GM12878 (cell line): ENCODE measurements around the gene ZNF367. TPM values are rescaled to one million over a fixed set of nuclear protein-coding genes. Genes with fewer than 3 reads are reported as not detected.

Experiments used
- ATAC-seq: fragments of 200-7000 bp; cut with Tn5 transposase; 3 replicates; pipeline ENCODE4 v1.9.1; 2020; ENCODE audit warnings: mild to moderate bottlenecking, moderate library complexity
- BruUV-seq: library from RNA; stranded (reverse); fragments of 400-500 nt; replicated peaks from 2 replicates; lab custom pipeline; 2021; lab: Mats Ljungman, UMichigan
- CTCF ChIA-PET: fragments of 300-600 bp; sonication (Branson Sonifier 250); formaldehyde crosslinking; extraction: SDS; loops from one replicate; lab custom pipeline; 2021; ENCODE audit warnings: inconsistent platforms; lab: Yijun Ruan, JAX
- POLR2A ChIA-PET: fragments of 350-600 bp; formaldehyde crosslinking; extraction: SDS; loops from one replicate; lab custom pipeline; 2021; ENCODE audit warnings: inconsistent platforms; lab: Charles Lee
- RAD21 ChIA-PET: fragments of 300-600 bp; sonication (Branson Sonifier 250); formaldehyde crosslinking; loops from one replicate; lab custom pipeline; 2023; ENCODE audit warnings: antibody characterized with exemption; ENCODE audit not compliant: unreplicated experiment; lab: Charles Lee
- SMC1A ChIA-PET: fragments of 300-600 bp; sonication (Branson Sonifier 250); formaldehyde crosslinking; loops from one replicate; lab custom pipeline; 2023; ENCODE audit not compliant: unreplicated experiment, uncharacterized antibody; lab: Charles Lee
- DNase-seq: peaks from one replicate; pipeline ENCODE4 v3.0.0-alpha.2; 2011; ENCODE audit warnings: low read depth, low spot score
- FAIRE-seq: peaks from 3 replicates; lab custom pipeline; 2011; peaks lifted over from hg19 to GRCh38; lab: Jason Lieb, UNC
- H2AFZ ChIP-seq: 2 replicates; pipeline ENCODE4 v1.6.0; 2011; ENCODE audit warnings: low read depth, low read length, control low read depth; ENCODE audit not compliant: control insufficient read depth
- H3K27ac ChIP-seq: 2 replicates; pipeline ENCODE4 v1.5.1; 2011; ENCODE audit warnings: control low read depth; ENCODE audit not compliant: control insufficient read depth, insufficient read depth
- H3K27me3 ChIP-seq, 2 experiments: replicated peaks in 1 of 2; 2 replicates each; pipeline versions ENCODE4 v1.6.0 to v1.6.1; 2011; ENCODE audit warnings: low read length in 1 of 2; ENCODE audit not compliant: control insufficient read depth in 2 of 2, insufficient read depth in 2 of 2
- H3K36me3 ChIP-seq, 2 experiments: 2 replicates each; pipeline ENCODE4 v1.5.1; 2011; ENCODE audit warnings: low read length in 1 of 2; ENCODE audit not compliant: control insufficient read depth in 2 of 2, insufficient read depth in 2 of 2
- H3K4me1 ChIP-seq: 2 replicates; pipeline ENCODE4 v1.6.1; 2011; ENCODE audit warnings: mild to moderate bottlenecking, low read length, moderate library complexity, mixed read lengths; ENCODE audit not compliant: control insufficient read depth, insufficient read depth
- H3K4me2 ChIP-seq: 2 replicates; pipeline ENCODE4 v1.6.0; 2011; ENCODE audit warnings: control low read depth; ENCODE audit not compliant: control insufficient read depth, insufficient read depth
- H3K4me3 ChIP-seq: fragments of 200-600 bp; sonication (generic); 2 replicates; pipeline ENCODE4 v1.5.1; 2016
- H3K79me2 ChIP-seq: 2 replicates; pipeline ENCODE4 v1.6.0; 2011; ENCODE audit warnings: low read length; ENCODE audit not compliant: control insufficient read depth, insufficient read depth
- H3K9ac ChIP-seq: 2 replicates; pipeline ENCODE4 v1.8.0; 2011; ENCODE audit warnings: low read length, control low read depth, mixed read lengths; ENCODE audit not compliant: control insufficient read depth, insufficient read depth
- H3K9me3 ChIP-seq: replicated peaks from 3 replicates; pipeline ENCODE4 v1.5.1; 2011; ENCODE audit warnings: mild to moderate bottlenecking, low read length; ENCODE audit not compliant: control insufficient read depth, insufficient read depth
- H4K20me1 ChIP-seq: 2 replicates; pipeline ENCODE4 v1.6.0; 2011; ENCODE audit not compliant: control insufficient read depth, insufficient read depth
- BMI1 ChIP-seq: fragments of 450-650 bp; IDR thresholded peaks from 2 replicates; pipeline ENCODE4 v1.6.1; 2016; ENCODE audit warnings: mild to moderate bottlenecking, moderate library complexity, borderline replicate concordance
- FOXM1 ChIP-seq: IDR thresholded peaks from 2 replicates; pipeline ENCODE4 v1.6.1; 2012; ENCODE audit warnings: low read depth, mild to moderate bottlenecking, inconsistent platforms, low read length, moderate library complexity
- GABPA ChIP-seq: IDR thresholded peaks from 2 replicates; pipeline ENCODE4 v1.6.1; 2014; ENCODE audit warnings: antibody characterized with exemption, low read depth, mild to moderate bottlenecking, inconsistent platforms
- KLF5 ChIP-seq: fragments of 450-650 bp; IDR thresholded peaks from 2 replicates; pipeline ENCODE4 v1.6.1; 2014; ENCODE audit warnings: mild to moderate bottlenecking; ENCODE audit not compliant: partially characterized antibody
- MTA3 ChIP-seq: IDR thresholded peaks from 2 replicates; pipeline ENCODE4 v1.6.1; 2012; ENCODE audit warnings: low read length, inconsistent platforms, borderline replicate concordance
- NR2C1 ChIP-seq: fragments of 450-650 bp; IDR thresholded peaks from 2 replicates; pipeline ENCODE4 v1.6.1; 2017; ENCODE audit warnings: antibody characterized with exemption, mild to moderate bottlenecking, moderate library complexity
- RUNX3 ChIP-seq: IDR thresholded peaks from 2 replicates; pipeline ENCODE4 v1.6.1; 2012; ENCODE audit warnings: low read length, inconsistent platforms
- SMC3 ChIP-seq: IDR thresholded peaks from 2 replicates; pipeline ENCODE4 v1.6.1; 2011; ENCODE audit warnings: low read length, improper control_type of control experiment, borderline replicate concordance
- STAT1 ChIP-seq: fragments of 450-650 bp; conservative IDR thresholded peaks from 2 replicates; pipeline ENCODE4 v1.6.1; 2014; ENCODE audit warnings: antibody characterized with exemption, mild to moderate bottlenecking
- TCF3 ChIP-seq: IDR thresholded peaks from 2 replicates; pipeline ENCODE4 v1.6.1; 2012; ENCODE audit warnings: low read depth, mild to moderate bottlenecking, low read length, borderline replicate concordance; ENCODE audit not compliant: insufficient read depth
- in situ Hi-C: fragments of 300-500 bp; cut with MboI; formaldehyde crosslinking; loops from 9 replicates; pipeline ENCODE4 v1.14.3; 2018; ENCODE audit warnings: mixed read lengths
- intact Hi-C: fragments of 100-400 bp; cut with micrococcal nuclease; formaldehyde crosslinking; loops from one replicate; pipeline ENCODE4 v1.14.2; 2022; ENCODE audit not compliant: unreplicated experiment
- polyA plus RNA-seq, 11 experiments: library from polyadenylated mRNA; depleted of rRNA in 4 of 11; unstranded in 6 of 11; stranded (reverse) in 5 of 11; fragments of >200 nt; fragmentation: Nextera tagmentation in 4 of 11; fragmentation: Illumina TruSeq in 1 of 11; extraction: Ambion mirVana in 4 of 11; extraction: Trizol in 1 of 11; gene quantifications; 1 replicate in 1 of 11; 2 replicates in 10 of 11; pipeline versions ENCODE4 v1.2.1 to v1.2.3, GENCODE V29; 2011 to 2016; ENCODE audit warnings: inconsistent platforms in 2 of 11, missing spikeins in 2 of 11, low read depth in 1 of 11
- total RNA-seq, 4 experiments: library from RNA; depleted of rRNA in 3 of 4; stranded (reverse); fragments of >200 nt in 3 of 4; fragmentation: Illumina TruSeq in 1 of 4; extraction: Trizol in 1 of 4; gene quantifications; 2 replicates each; pipeline versions ENCODE4 v1.2.1 to v1.2.3, GENCODE V29; 2013 to 2021
- TF ChIP-seq, protein P1 (sequence below): fragments of 450-650 bp; conservative IDR thresholded peaks from 2 replicates; pipeline ENCODE4 v1.6.1; 2017; ENCODE audit warnings: mild to moderate bottlenecking, moderate library complexity
- TF ChIP-seq, protein P2 (sequence below): fragments of 150-350 bp; IDR thresholded peaks from 2 replicates; pipeline ENCODE4 v1.6.1; 2016; ENCODE audit warnings: low read depth, low read length
- TF ChIP-seq, protein P3 (sequence below): fragments of 450-650 bp; formaldehyde crosslinking; IDR thresholded peaks from 2 replicates; pipeline ENCODE4 v1.5.0; 2022; ENCODE audit warnings: mild to moderate bottlenecking, missing genetic modification characterization

ZNF367 gene
- total and polyA plus RNA-seq, 10 of the 15 experiments (the other 5 are each of a cell fraction or from before 2014, with no cell fraction given), result 2.9 to 16.3 (median 11.1) TPM

DNA sequence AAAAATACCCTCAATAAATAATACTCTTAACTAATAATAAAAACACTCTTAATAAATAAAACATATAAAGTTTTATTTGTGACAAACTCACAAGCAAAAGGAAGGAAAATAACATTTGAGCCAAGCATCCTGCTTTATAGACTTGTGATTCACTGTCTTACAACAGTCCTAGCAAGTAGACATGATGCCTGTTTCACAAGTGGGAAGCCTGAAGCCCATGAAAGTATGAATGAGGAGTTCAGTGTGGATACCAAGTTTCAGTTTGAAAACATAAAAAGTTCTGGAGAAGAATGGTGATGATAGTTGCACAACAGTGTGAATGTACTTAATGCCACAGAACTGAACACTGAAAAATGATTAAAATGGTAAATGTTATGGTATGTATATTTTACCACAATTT, 42.7 kb upstream of the ZNF367 start:
- DNase-seq (no peak), FAIRE-seq (no peak)
- intact Hi-C loops, result no loop called here
- H3K4me3 ChIP-seq, result no peak overlapping the region
- H3K36me3 ChIP-seq, result no peaks in the 10 kb centered on the region
- no peaks in the 10 kb centered on the region for H4K20me1 ChIP-seq
- H3K4me1 ChIP-seq, result no peaks in the 10 kb centered on the region
- no peak overlapping the region for H3K27ac ChIP-seq
- TF ChIP-seq RUNX3, result no peak
- TF ChIP-seq KLF5, result no peak
- no peak for TF ChIP-seq STAT1
- TF ChIP-seq FOXM1, result no peak
- TF ChIP-seq, protein P1, sequence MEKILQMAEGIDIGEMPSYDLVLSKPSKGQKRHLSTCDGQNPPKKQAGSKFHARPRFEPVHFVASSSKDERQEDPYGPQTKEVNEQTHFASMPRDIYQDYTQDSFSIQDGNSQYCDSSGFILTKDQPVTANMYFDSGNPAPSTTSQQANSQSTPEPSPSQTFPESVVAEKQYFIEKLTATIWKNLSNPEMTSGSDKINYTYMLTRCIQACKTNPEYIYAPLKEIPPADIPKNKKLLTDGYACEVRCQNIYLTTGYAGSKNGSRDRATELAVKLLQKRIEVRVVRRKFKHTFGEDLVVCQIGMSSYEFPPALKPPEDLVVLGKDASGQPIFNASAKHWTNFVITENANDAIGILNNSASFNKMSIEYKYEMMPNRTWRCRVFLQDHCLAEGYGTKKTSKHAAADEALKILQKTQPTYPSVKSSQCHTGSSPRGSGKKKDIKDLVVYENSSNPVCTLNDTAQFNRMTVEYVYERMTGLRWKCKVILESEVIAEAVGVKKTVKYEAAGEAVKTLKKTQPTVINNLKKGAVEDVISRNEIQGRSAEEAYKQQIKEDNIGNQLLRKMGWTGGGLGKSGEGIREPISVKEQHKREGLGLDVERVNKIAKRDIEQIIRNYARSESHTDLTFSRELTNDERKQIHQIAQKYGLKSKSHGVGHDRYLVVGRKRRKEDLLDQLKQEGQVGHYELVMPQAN, result no peak
- TF ChIP-seq GABPA, result no peak
- no peak for TF ChIP-seq MTA3
- TF ChIP-seq BMI1, result no peak
- no peak for TF ChIP-seq TCF3
- TF ChIP-seq, protein P2, sequence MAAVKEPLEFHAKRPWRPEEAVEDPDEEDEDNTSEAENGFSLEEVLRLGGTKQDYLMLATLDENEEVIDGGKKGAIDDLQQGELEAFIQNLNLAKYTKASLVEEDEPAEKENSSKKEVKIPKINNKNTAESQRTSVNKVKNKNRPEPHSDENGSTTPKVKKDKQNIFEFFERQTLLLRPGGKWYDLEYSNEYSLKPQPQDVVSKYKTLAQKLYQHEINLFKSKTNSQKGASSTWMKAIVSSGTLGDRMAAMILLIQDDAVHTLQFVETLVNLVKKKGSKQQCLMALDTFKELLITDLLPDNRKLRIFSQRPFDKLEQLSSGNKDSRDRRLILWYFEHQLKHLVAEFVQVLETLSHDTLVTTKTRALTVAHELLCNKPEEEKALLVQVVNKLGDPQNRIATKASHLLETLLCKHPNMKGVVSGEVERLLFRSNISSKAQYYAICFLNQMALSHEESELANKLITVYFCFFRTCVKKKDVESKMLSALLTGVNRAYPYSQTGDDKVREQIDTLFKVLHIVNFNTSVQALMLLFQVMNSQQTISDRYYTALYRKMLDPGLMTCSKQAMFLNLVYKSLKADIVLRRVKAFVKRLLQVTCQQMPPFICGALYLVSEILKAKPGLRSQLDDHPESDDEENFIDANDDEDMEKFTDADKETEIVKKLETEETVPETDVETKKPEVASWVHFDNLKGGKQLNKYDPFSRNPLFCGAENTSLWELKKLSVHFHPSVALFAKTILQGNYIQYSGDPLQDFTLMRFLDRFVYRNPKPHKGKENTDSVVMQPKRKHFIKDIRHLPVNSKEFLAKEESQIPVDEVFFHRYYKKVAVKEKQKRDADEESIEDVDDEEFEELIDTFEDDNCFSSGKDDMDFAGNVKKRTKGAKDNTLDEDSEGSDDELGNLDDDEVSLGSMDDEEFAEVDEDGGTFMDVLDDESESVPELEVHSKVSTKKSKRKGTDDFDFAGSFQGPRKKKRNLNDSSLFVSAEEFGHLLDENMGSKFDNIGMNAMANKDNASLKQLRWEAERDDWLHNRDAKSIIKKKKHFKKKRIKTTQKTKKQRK, result no peak
- no peak for TF ChIP-seq SMC3
- TF ChIP-seq NR2C1, result no peak
- TF ChIP-seq, protein P3, sequence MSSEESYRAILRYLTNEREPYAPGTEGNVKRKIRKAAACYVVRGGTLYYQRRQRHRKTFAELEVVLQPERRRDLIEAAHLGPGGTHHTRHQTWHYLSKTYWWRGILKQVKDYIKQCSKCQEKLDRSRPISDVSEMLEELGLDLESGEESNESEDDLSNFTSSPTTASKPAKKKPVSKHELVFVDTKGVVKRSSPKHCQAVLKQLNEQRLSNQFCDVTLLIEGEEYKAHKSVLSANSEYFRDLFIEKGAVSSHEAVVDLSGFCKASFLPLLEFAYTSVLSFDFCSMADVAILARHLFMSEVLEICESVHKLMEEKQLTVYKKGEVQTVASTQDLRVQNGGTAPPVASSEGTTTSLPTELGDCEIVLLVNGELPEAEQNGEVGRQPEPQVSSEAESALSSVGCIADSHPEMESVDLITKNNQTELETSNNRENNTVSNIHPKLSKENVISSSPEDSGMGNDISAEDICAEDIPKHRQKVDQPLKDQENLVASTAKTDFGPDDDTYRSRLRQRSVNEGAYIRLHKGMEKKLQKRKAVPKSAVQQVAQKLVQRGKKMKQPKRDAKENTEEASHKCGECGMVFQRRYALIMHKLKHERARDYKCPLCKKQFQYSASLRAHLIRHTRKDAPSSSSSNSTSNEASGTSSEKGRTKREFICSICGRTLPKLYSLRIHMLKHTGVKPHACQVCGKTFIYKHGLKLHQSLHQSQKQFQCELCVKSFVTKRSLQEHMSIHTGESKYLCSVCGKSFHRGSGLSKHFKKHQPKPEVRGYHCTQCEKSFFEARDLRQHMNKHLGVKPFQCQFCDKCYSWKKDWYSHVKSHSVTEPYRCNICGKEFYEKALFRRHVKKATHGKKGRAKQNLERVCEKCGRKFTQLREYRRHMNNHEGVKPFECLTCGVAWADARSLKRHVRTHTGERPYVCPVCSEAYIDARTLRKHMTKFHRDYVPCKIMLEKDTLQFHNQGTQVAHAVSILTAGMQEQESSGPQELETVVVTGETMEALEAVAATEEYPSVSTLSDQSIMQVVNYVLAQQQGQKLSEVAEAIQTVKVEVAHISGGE (CRISPR knock-in tag), result no peak
- TF ChIP-seq, all 136 proteins: peak for 0
- no peak overlapping the region for H2AFZ ChIP-seq
- H3K4me2 ChIP-seq, result no peak overlapping the region
- SMC1A ChIA-PET, result no interaction called here
- H3K9me3 ChIP-seq, result no peaks in the 10 kb centered on the region
- POLR2A ChIA-PET, result interaction anchor here (0.6 kb wide), 1 partner anchor 164 kb away, joined by 3 read pairs; no protein-coding TSS in a partner anchor
- no peaks in the 10 kb centered on the region for H3K27me3 ChIP-seq
- no peak for ATAC-seq
- in situ Hi-C loops, result no loop called here
- H3K79me2 ChIP-seq, result no peaks in the 10 kb centered on the region
- RAD21 ChIA-PET, result no interaction called here
- no peak overlapping the region for H3K9ac ChIP-seq
- CTCF ChIA-PET, result no interaction called here
- no TSS peak for BruUV-seq
